Mesenchymal stem cell (in vitro differentiated cells and primary cell): Measurements from ENCODE around the gene DLEU7.

Experiments
- DNase-seq: peaks from one replicate; pipeline ENCODE4 v3.0.0-alpha.2; 2013
- H2AFZ ChIP-seq: one replicate; pipeline ENCODE4 v1.6.1; 2013; ENCODE audit warnings: low read depth, mild to moderate bottlenecking, control low read depth, inconsistent platforms, low read length, moderate library complexity
- H2AK5ac ChIP-seq: 2 replicates; pipeline ENCODE4 v1.6.1; 2013; ENCODE audit warnings: low read length, moderate library complexity, mild to moderate bottlenecking, inconsistent platforms; ENCODE audit not compliant: severe bottlenecking
- H2BK120ac ChIP-seq: one replicate; pipeline ENCODE4 v1.6.1; 2013; ENCODE audit warnings: low read depth, mild to moderate bottlenecking, inconsistent platforms, low read length, moderate library complexity
- H2BK12ac ChIP-seq, 2 experiments: one replicate each; pipeline ENCODE4 v1.6.1; 2013; ENCODE audit warnings: inconsistent platforms in 2 of 2, low read length in 2 of 2, mild to moderate bottlenecking in 2 of 2, moderate library complexity in 2 of 2, control low read depth in 1 of 2
- H2BK15ac ChIP-seq: one replicate; pipeline ENCODE4 v1.6.1; 2013; ENCODE audit warnings: mild to moderate bottlenecking, low read depth, inconsistent platforms; ENCODE audit not compliant: poor library complexity, severe bottlenecking
- H2BK5ac ChIP-seq: 2 replicates; pipeline ENCODE4 v1.6.1; 2013; ENCODE audit warnings: low read depth, mild to moderate bottlenecking, low read length, control low read depth, inconsistent platforms; ENCODE audit not compliant: poor library complexity, severe bottlenecking
- H3K14ac ChIP-seq, 2 experiments: one replicate each; pipeline ENCODE4 v1.6.1; 2013; ENCODE audit warnings: inconsistent platforms in 2 of 2, low read length in 2 of 2, control low read depth in 1 of 2, mild to moderate bottlenecking in 1 of 2, moderate library complexity in 1 of 2
- H3K18ac ChIP-seq, 2 experiments: one replicate each; pipeline ENCODE4 v1.6.1; 2013; ENCODE audit warnings: inconsistent platforms in 2 of 2, low read length in 2 of 2, control low read depth in 1 of 2, low read depth in 1 of 2, mild to moderate bottlenecking in 1 of 2
- H3K23ac ChIP-seq, 2 experiments: one replicate each; pipeline ENCODE4 v1.6.1; 2013; ENCODE audit warnings: inconsistent platforms in 2 of 2, low read length in 2 of 2, mild to moderate bottlenecking in 2 of 2, moderate library complexity in 2 of 2, control low read depth in 1 of 2
- H3K27ac ChIP-seq: 2 replicates; pipeline ENCODE4 v1.5.1; 2013; ENCODE audit warnings: mild to moderate bottlenecking, moderate library complexity, low read length, control low read depth, inconsistent platforms; ENCODE audit not compliant: poor library complexity, severe bottlenecking
- H3K27me3 ChIP-seq, 2 experiments: 2 replicates each; pipeline versions ENCODE4 v1.6.1 to v1.7.0; 2013; ENCODE audit warnings: low read length in 2 of 2, mild to moderate bottlenecking in 2 of 2, moderate library complexity in 2 of 2, control low read depth in 1 of 2, inconsistent platforms in 1 of 2; ENCODE audit not compliant: control insufficient read depth in 1 of 2, insufficient read depth in 1 of 2
- H3K36me3 ChIP-seq, 2 experiments: 2 replicates each; pipeline versions ENCODE4 v1.6.1 to v1.7.0; 2013; ENCODE audit warnings: low read length in 2 of 2, control low read depth in 1 of 2, inconsistent platforms in 1 of 2, low read depth in 1 of 2, mild to moderate bottlenecking in 1 of 2; ENCODE audit not compliant: insufficient read depth in 2 of 2, control insufficient read depth in 1 of 2
- H3K4ac ChIP-seq, 2 experiments: one replicate each; pipeline ENCODE4 v1.6.1; 2013; ENCODE audit warnings: inconsistent platforms in 2 of 2, low read length in 2 of 2, mild to moderate bottlenecking in 2 of 2, moderate library complexity in 2 of 2, control low read depth in 1 of 2, low read depth in 1 of 2
- H3K4me1 ChIP-seq: 2 replicates; pipeline ENCODE4 v1.6.1; 2013; ENCODE audit warnings: low read depth, low read length, control low read depth; ENCODE audit not compliant: control insufficient read depth, insufficient read depth
- H3K4me2 ChIP-seq: 2 replicates; pipeline ENCODE4 v1.6.1; 2013; ENCODE audit warnings: low read length, mild to moderate bottlenecking, inconsistent platforms; ENCODE audit not compliant: poor library complexity, severe bottlenecking
- H3K4me3 ChIP-seq, 2 experiments: 2 replicates each; pipeline versions ENCODE4 v1.5.1 to v1.7.0; 2013; ENCODE audit warnings: low read length in 2 of 2, mild to moderate bottlenecking in 2 of 2, control low read depth in 1 of 2, low read depth in 1 of 2; ENCODE audit not compliant: insufficient read depth in 1 of 2
- H3K79me1 ChIP-seq: replicated peaks from 2 replicates; pipeline ENCODE4 v1.6.1; 2013; ENCODE audit warnings: mild to moderate bottlenecking, control low read depth, low read length, inconsistent platforms; ENCODE audit not compliant: poor library complexity, severe bottlenecking
- H3K9ac ChIP-seq: 2 replicates; pipeline ENCODE4 v1.7.0; 2013; ENCODE audit warnings: mild to moderate bottlenecking, low read length, moderate library complexity
- H3K9me3 ChIP-seq: 2 replicates; pipeline ENCODE4 v1.7.0; 2013; ENCODE audit warnings: mild to moderate bottlenecking, low read length; ENCODE audit not compliant: control insufficient read depth
- H4K8ac ChIP-seq: one replicate; pipeline ENCODE4 v1.6.1; 2013; ENCODE audit warnings: inconsistent platforms, mild to moderate bottlenecking, low read length, moderate library complexity
- H4K91ac ChIP-seq: one replicate; pipeline ENCODE4 v1.6.1; 2013; ENCODE audit warnings: mild to moderate bottlenecking, low read length, inconsistent platforms
- WGBS: methylation state at CpG from one replicate; pipeline ENCODE4 v1.1.7; 2013; ENCODE audit warnings: mixed read lengths; 5-methylcytosine and 5-hydroxymethylcytosine counted together

DLEU7 gene

GRCh38 chr13:50840284-50840683 lies 3.2 kb downstream of the DLEU7 start:
- H3K14ac ChIP-seq: no peak overlapping the region
- H3K36me3 ChIP-seq: no peaks in the 10 kb centered on the region
- H3K23ac ChIP-seq: no peak overlapping the region
- H2AFZ ChIP-seq: no peak overlapping the region
- H2AK5ac ChIP-seq: no peak overlapping the region
- H3K4me3 ChIP-seq: no peak overlapping the region
- no peak overlapping the region for H4K8ac ChIP-seq
- 83% methylated on average over 3 of the region's 3 CpGs for WGBS
- H2BK15ac ChIP-seq: no peak overlapping the region
- no peak overlapping the region for H3K4me2 ChIP-seq
- H2BK5ac ChIP-seq: no peak overlapping the region
- peaks cover 47 to 54% of the 10 kb centered on the region in 2 experiments for H3K27me3 ChIP-seq
- no peak overlapping the region for H2BK12ac ChIP-seq
- H3K4me1 ChIP-seq: peaks cover 11% of the 10 kb centered on the region
- no peaks in the 10 kb centered on the region for H3K9me3 ChIP-seq
- H2BK120ac ChIP-seq: no peak overlapping the region
- no peak overlapping the region for H4K91ac ChIP-seq
- no peak overlapping the region for H3K18ac ChIP-seq
- DNase-seq: no peak
- H3K79me1 ChIP-seq: no peaks in the 10 kb centered on the region
- no peak overlapping the region for H3K27ac ChIP-seq
- no peak overlapping the region for H3K9ac ChIP-seq
- no peak overlapping the region for H3K4ac ChIP-seq

GRCh38 chr13:50839828-50840227 lies 3.7 kb downstream of the DLEU7 start:
- no peak overlapping the region for H2BK15ac ChIP-seq
- no peak overlapping the region for H2BK120ac ChIP-seq
- H4K91ac ChIP-seq: no peak overlapping the region
- H3K79me1 ChIP-seq: no peaks in the 10 kb centered on the region
- no peak overlapping the region for H2BK12ac ChIP-seq
- H3K36me3 ChIP-seq: no peaks in the 10 kb centered on the region
- peaks cover 47 to 56% of the 10 kb centered on the region in 2 experiments for H3K27me3 ChIP-seq
- no peak for DNase-seq
- no peak overlapping the region for H3K14ac ChIP-seq
- H2BK5ac ChIP-seq: no peak overlapping the region
- no peak overlapping the region for H3K27ac ChIP-seq
- H3K18ac ChIP-seq: no peak overlapping the region
- no peak overlapping the region for H4K8ac ChIP-seq
- no peak overlapping the region for H3K9ac ChIP-seq
- H3K4me2 ChIP-seq: no peak overlapping the region
- no peak overlapping the region for H2AK5ac ChIP-seq
- no peak overlapping the region for H3K4me3 ChIP-seq
- H3K9me3 ChIP-seq: no peaks in the 10 kb centered on the region
- no peak overlapping the region for H2AFZ ChIP-seq
- H3K4ac ChIP-seq: no peak overlapping the region
- H3K23ac ChIP-seq: no peak overlapping the region
- H3K4me1 ChIP-seq: peaks cover 11% of the 10 kb centered on the region
- WGBS: 92% methylated on average over 3 of the region's 4 CpGs

GRCh38 chr13:50838701-50839100 lies 4.8 kb downstream of the DLEU7 start:
- H2BK15ac ChIP-seq: no peak overlapping the region
- H3K4me3 ChIP-seq: no peak overlapping the region
- no peak overlapping the region for H2BK12ac ChIP-seq
- H4K91ac ChIP-seq: no peak overlapping the region
- peaks cover 46 to 54% of the 10 kb centered on the region in 2 experiments for H3K27me3 ChIP-seq
- H2BK120ac ChIP-seq: no peak overlapping the region
- DNase-seq: no peak
- H4K8ac ChIP-seq: no peak overlapping the region
- H3K4me1 ChIP-seq: peaks cover 9% of the 10 kb centered on the region
- no peaks in the 10 kb centered on the region for H3K9me3 ChIP-seq
- H3K79me1 ChIP-seq: no peaks in the 10 kb centered on the region
- no peak overlapping the region for H2AFZ ChIP-seq
- H2BK5ac ChIP-seq: no peak overlapping the region
- no peak overlapping the region for H2AK5ac ChIP-seq
- H3K36me3 ChIP-seq: no peaks in the 10 kb centered on the region
- no peak overlapping the region for H3K4ac ChIP-seq
- no peak overlapping the region for H3K27ac ChIP-seq
- H3K9ac ChIP-seq: no peak overlapping the region
- H3K18ac ChIP-seq: no peak overlapping the region
- no peak overlapping the region for H3K23ac ChIP-seq
- no peak overlapping the region for H3K14ac ChIP-seq
- whole genome bisulfite sequencing: 91% methylated on average over 8 of the region's 8 CpGs
- no peak overlapping the region for H3K4me2 ChIP-seq

GRCh38 chr13:50838031-50838430 lies 5.5 kb downstream of the DLEU7 start:
- 93% methylated on average over 3 of the region's 5 CpGs for WGBS
- Histone ChIP-seq H3K36me3 (no peaks in the 10 kb centered on the region), H3K79me1 (no peaks in the 10 kb centered on the region), H3K18ac (no peak overlapping the region), H4K8ac (no peak overlapping the region), H3K4me2 (no peak overlapping the region), H3K23ac (no peak overlapping the region), H3K4ac (no peak overlapping the region), H3K9me3 (no peaks in the 10 kb centered on the region), H3K9ac (no peak overlapping the region), H2BK15ac (no peak overlapping the region), H3K4me3 (no peak overlapping the region), H2BK120ac (no peak overlapping the region), H2BK5ac (no peak overlapping the region), H3K14ac (no peak overlapping the region), H2BK12ac (no peak overlapping the region), H3K27me3 (peaks cover 41 to 51% of the 10 kb centered on the region in 2 experiments), H3K4me1 (peaks cover 3% of the 10 kb centered on the region), H4K91ac (no peak overlapping the region), H2AFZ (no peak overlapping the region), H2AK5ac (no peak overlapping the region), H3K27ac (no peak overlapping the region)
- DNase-seq: no peak
